KOPT-K1 (cell line): ENCODE results near the gene LMF1.

Experiments
- H3K27ac ChIP-seq: fragments of 200-600 bp; sonication (generic); 2 replicates; pipeline ENCODE4 v1.5.1; 2016; ENCODE audit warnings: antibody characterized with exemption, mild to moderate bottlenecking, low read depth, low read length; ENCODE audit not compliant: poor library complexity, severe bottlenecking
- H3K36me3 ChIP-seq: fragments of 200-600 bp; sonication (generic); 2 replicates; pipeline ENCODE4 v1.5.1; 2017; ENCODE audit warnings: antibody characterized with exemption, mild to moderate bottlenecking, low read length, moderate library complexity; ENCODE audit not compliant: insufficient read depth
- H3K9me3 ChIP-seq: fragments of 200-600 bp; sonication (generic); 2 replicates; pipeline ENCODE4 v1.5.1; 2017; ENCODE audit warnings: antibody characterized with exemption, low read length, mild to moderate bottlenecking; ENCODE audit not compliant: insufficient read depth, poor library complexity, severe bottlenecking

Gene LMF1

DNA sequence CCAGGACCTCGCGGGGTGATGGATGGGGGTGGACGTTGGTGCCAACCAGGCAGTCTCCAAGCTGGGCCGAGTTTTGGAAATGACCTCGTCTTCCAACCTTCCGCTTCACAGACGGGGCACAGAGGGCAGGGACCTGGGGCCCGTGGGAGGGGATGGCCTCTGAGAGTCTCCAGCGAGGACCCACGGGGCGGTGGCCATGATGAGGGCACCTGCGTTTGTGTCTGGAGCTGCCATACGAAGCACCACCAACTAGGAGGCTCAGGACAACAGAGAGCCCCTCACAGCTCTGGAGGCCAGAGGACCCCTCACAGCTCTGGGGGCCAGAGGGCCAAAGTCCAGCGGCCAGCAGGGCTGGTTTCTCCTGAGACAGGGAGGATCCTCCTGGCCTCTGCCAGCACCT, 37.3 kb upstream of the LMF1 start:
- no peaks in the 10 kb centered on the region for H3K36me3 ChIP-seq
- H3K27ac ChIP-seq, result no peak overlapping the region
- H3K9me3 ChIP-seq, result no peaks in the 10 kb centered on the region

DNA sequence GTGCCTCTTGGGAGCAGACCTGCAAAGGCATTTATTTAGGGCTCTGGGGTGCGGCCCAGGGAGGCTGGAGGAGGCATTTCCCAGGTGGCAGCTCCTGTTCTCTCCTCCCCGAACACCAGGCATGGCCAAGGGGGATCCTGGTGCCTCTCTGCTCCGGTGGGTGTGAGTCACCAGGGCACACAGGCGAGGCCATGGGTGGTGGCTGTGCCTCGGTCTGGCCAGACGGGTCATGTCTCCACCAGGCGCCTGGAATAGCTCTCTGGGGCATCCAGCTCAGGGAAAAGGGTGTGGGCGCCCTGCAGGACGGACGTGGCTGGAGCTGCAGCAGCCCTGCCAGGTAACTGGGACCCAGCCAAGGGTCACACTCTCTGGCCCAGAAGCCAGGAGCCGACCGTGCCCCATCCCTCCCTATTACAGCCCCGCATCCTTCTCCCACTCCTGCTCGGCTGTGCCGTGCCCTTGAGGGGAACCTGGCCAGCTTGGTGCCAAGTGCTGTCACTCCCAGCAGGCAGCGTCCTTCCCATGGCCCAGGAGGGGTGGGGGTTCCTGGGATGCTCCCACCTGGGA, 36.6 kb upstream of the LMF1 start:
- no peaks in the 10 kb centered on the region for H3K9me3 ChIP-seq
- H3K27ac ChIP-seq, result no peak overlapping the region
- no peaks in the 10 kb centered on the region for H3K36me3 ChIP-seq

DNA sequence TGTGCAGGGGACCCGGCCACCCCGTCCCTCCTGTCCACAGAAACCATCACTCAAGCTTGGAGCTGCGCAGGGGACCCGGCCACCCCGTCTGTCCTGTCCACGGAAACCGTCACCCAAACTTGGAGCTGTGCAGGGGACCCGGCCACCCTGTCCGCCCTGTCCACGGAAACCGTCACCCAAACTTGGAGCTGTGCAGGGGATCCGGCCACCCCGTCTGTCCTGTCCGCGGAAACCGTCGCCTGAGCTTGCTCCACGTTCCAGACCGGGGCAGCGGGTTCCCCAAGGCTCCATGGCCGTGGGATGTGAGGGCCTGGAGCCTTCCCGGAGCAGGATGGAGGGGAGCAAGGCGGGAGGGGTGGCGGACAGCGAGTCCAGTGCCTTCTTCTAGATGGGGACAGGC, 36.0 kb upstream of the LMF1 start:
- no peaks in the 10 kb centered on the region for H3K9me3 ChIP-seq
- no peaks in the 10 kb centered on the region for H3K36me3 ChIP-seq
- H3K27ac ChIP-seq, result no peak overlapping the region

DNA sequence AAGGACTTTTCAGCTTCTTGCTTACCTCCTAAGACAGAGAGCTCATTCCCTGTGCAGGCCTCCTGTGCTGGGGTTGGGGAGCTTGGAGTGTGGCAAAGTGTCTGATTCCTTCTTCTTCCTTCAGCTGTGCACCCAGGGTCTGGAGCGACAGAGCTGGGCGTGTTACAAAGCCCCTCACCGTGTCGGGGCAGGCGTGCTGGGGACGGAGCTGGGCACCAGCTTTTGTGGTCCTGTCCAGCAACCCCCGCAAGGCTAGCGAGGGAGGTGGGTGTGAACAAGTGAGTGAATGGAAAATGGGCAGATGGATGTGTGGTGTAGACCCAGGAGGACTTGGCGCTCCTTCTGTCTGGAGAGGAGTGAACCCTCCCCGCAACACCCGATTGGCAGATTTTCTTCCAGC, 34.5 kb upstream of the LMF1 start:
- H3K36me3 ChIP-seq, result no peaks in the 10 kb centered on the region
- H3K27ac ChIP-seq, result no peak overlapping the region

DNA sequence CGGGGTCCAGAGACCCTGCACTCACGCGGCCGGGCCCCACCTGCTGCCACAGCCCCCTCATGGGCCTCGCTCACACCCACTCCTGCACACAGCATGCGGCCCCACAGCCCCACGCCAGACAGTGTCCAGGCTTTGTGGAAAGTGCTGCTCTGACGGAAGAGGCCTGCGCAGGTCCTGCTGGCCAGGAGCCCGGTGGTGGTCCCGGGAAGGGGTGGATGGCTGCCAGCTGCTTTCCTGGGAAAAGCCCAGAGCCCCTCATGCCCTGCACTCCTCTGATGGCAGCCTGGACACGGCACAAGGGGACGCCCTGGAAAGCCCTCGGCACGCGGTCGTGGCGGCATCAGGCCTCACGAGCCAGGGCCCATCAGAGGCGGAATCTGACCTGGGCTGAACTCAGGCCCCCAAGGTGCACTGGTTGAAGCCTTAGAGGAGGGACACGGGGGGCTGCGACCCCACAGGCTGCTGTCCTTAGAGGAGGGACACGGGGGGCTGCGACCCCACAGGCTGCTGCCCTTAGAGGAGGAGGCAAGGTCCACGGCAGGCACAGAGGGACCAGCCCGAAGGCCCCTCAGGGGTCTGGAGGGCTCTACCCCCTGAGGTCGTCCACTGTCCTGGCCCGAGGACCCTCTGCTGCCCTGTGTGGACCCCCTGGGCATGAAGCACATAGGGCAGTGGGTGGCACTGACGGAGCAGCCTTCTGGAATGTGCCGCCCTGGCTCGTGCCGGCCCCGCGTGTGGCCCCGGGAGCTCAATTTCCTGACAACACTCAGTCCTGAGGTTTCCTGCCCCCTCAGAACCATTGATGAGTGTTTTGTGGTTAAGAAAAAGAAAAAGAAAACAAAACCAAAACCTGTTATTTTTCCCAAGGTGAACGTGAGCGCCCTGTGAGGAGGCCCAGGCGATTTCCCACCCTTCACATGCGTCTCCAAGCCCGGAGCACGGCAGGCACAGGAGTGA, 32.9 kb upstream of the LMF1 start:
- H3K27ac ChIP-seq, result no peak overlapping the region
- H3K36me3 ChIP-seq, result no peaks in the 10 kb centered on the region
- no peaks in the 10 kb centered on the region for H3K9me3 ChIP-seq

More for the DNA sequence above, 34.5 kb upstream of the LMF1 start:
- no peaks in the 10 kb centered on the region for H3K9me3 ChIP-seq

DNA sequence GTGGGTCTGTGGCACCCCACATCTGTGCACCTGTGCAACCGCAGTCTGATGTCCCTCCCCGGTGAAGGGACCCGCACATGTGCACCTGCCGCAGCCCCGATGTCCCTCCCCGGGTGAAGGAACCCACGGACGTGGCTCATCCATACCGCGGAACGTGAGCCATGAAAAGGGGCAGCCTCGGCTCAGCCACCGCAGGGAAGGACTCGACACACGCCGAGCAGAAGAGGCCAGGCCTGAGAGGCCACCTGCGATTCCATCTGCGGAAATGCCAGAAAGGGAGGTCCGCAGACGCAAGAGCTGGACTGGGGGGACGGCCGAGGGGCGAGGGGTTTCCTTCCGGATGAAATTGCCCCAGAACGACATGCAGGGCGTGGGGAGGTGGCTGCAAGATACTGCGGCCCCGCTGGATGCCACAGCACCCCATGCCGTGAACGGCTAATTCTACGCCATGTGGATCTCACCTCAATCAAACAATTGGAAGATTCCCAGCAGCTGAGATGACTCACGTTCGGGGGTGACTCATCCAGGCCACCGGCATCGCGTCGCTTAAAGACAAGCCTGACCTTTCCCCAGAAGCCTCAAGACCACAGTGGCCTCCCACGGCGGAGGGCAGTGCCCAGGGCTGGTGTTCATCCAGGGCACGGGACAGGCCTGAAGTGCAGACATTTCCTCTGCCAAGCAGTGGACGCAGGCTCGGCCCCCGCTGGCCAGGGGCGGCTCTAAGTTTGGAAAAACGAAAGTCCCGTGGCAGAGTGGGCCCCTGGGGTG, 31.8 kb upstream of the LMF1 start:
- no peaks in the 10 kb centered on the region for H3K36me3 ChIP-seq
- H3K27ac ChIP-seq, result no peak overlapping the region
- no peaks in the 10 kb centered on the region for H3K9me3 ChIP-seq

DNA sequence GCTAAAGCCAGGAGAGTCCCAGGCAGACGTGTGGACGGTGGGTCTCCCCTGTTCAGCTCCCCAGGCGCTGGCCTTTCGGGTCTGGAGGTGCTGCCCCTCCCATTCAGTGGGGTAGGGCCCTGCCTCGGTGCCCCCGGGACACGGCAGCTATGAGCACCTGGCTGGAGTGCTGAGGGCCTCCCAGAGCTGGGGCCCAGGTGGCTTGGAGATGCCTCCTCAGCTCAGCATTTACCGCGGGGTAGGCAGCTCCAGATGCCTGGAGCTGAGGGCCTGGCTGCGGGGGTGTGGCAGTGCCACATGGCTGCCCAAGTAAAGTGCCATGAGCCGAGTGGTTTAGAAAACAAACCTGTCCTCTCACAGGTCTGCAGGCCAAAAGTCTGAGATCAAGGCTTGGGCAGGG, 30.3 kb upstream of the LMF1 start:
- H3K27ac ChIP-seq, result no peak overlapping the region
- H3K36me3 ChIP-seq, result no peaks in the 10 kb centered on the region

DNA sequence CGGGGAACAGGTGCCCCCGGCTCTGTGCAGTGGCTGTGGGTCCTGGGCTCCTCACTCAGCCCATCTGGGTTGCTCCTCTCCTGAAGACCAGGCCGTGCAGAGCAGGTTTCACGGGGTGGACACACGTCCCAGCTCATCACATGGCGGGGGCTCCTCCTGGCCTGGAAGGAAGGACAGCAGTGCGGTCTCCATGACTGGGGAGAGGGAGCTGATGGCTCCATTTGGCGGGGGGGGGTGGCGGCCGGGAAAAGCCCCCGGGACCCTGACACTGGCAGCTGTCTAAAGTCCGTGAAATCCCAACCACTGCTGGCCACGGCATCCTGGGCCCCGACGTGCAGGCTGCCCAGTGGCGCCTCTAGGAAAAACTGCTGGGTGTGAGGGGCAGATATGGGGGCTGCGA, 29.8 kb upstream of the LMF1 start:
- Histone ChIP-seq H3K36me3 (no peaks in the 10 kb centered on the region), H3K27ac (no peak overlapping the region), H3K9me3 (no peaks in the 10 kb centered on the region)

More for the DNA sequence above, 30.3 kb upstream of the LMF1 start:
- H3K9me3 ChIP-seq, result no peaks in the 10 kb centered on the region

DNA sequence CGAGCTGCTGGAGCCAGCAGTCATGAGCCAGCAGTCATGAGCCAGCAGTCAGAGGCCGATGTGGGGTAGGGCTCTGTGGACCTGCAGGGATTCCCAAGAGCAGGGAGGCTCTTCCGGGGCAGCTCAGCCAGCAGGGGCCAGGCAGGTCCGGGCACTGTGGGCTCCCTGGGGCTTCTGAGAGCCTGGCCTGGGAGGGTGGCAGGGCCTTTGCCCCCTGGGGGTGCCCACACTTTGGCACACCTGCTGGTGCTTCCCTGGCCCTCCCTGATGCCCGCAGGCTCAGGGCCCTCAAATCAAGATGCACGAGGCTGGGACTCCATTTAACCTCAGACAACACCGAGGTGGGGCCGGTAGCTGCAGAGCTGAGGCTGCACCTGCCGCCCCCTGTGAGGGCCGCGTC, 28.9 kb upstream of the LMF1 start:
- Histone ChIP-seq H3K9me3 (no peaks in the 10 kb centered on the region), H3K27ac (no peak overlapping the region), H3K36me3 (no peaks in the 10 kb centered on the region)

DNA sequence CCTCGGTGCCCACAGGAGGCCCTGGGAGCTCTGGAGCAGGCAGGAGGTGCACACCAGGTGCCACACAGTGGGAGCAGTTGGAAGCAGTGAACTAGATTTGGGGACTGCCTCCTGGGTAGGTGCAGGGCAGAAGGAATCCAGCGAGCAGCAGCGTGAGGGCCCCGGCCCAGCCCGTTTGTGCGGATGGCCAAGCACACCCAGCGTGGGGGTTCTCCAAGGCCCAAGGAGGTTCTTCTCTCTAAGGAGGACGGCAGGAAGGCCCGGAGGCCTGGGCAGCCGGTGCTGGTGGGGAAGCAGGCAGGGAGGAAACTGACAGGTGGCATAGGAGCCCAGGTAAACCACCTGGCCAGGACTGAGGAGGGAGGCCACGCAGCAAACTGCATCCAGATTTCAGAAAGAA, 27.8 kb upstream of the LMF1 start:
- Histone ChIP-seq H3K9me3 (no peaks in the 10 kb centered on the region), H3K36me3 (no peaks in the 10 kb centered on the region), H3K27ac (no peak overlapping the region)

DNA sequence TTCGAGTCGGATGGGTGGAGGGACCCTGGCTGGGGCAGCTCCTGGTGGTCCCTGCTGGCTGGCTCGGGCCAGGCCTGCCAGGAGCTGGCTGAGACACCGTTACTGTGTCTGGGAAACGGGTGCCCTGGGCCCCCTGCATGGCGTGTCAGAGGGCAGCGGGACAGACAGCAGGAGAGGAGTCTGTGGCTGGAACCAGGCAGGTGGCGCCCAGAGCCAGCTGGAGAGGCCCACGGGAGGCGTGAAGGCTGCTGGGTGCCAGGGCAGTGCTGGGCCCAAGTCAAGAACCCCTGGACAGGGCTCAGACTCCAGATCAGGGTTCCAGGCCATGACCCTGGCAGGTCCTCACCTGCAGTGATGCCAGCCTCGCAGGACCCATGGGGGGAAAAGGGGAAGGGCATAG, 27.4 kb upstream of the LMF1 start:
- no peaks in the 10 kb centered on the region for H3K36me3 ChIP-seq
- no peak overlapping the region for H3K27ac ChIP-seq
- no peaks in the 10 kb centered on the region for H3K9me3 ChIP-seq

DNA sequence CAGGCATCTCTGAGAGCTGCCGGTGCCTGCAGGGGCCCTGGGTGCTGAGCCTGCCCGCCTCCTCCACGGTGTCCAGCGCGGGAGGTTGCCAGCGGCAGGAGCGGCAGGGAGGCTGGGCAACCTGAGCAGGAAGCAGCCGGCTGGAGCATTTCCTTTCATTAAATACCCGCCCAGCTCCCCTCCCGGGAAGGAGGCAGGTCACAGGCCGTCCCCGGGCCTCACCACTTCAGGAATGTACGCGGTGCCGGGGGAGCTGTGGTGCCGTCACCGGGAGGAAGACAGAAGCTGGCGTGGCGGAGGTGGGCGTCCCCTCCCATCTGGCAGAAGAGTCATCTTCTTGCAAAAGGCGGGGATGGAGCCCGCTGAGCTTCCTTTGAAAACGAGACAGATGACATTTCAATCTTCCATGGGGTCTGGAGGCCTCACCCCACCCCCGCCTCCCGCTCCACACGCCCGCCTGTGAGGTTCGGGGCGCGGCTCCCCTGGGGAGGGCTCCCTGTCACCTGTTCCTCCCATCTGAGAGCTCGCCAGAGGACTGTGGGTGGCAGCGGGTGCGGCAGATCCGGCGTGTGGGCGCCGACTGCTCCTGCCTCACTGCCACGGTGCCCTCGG, 26.8 kb upstream of the LMF1 start:
- no peaks in the 10 kb centered on the region for H3K9me3 ChIP-seq
- H3K27ac ChIP-seq, result no peak overlapping the region
- no peaks in the 10 kb centered on the region for H3K36me3 ChIP-seq

DNA sequence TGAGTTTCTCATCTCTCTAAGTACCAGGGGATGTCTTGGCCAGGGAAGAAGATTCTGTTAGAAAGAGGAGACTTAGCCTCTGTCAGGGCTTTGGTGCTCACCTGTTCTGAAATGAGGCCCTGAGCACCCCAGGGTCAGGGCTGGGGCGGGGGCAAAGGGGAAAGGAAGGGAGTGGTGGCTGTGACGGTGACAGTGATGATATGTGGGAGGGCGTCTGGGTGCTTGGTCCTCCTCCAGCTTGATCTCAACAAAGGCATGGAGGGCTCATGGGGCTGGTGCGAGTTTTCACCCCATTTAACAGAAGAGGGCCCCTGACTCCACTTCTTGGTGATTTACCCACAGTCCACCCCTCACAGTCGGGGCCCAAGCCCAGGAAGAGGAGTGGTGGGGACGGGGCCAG, 25.9 kb upstream of the LMF1 start:
- H3K36me3 ChIP-seq, result no peaks in the 10 kb centered on the region
- no peak overlapping the region for H3K27ac ChIP-seq
- H3K9me3 ChIP-seq, result no peaks in the 10 kb centered on the region

DNA sequence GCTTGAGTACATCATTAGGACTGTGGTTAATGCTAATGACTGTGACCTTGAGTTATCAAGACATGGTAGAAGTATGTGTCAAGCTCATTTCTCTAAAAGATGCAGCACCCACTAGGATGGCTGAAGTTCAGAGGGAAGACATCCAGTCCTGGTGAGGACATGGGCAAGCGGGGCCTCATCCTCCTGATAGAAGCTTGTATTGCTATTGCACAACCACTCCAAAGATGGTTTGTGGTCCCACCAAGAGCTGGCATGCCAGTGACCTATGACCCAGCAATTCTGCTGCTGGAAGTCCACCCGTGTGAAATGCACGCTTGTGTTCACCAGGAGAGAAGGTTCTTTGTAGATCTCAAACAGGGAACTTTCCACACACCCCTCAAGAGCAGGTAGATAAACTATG, 25.0 kb upstream of the LMF1 start:
- Histone ChIP-seq H3K27ac (no peak overlapping the region), H3K36me3 (no peaks in the 10 kb centered on the region), H3K9me3 (no peaks in the 10 kb centered on the region)

DNA sequence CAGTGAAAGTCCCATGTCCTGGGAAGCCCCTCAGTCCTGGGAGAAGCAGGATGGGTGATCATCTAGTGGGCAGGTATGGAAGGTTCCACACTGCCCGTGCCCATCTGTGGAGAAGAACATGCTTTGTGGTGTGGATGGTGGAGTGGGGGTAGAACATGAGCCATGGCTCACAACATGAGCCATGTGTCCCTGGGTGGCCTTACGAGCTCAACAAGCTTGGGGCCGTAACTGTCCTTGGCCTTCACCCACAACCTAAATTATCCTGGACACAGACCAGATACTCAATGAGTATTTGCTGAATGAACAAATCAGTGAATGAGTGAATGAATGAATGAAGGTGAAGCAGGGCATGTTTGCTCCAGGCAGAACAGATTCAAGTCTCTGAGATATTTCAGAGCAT, 24.3 kb upstream of the LMF1 start:
- Histone ChIP-seq H3K36me3 (no peaks in the 10 kb centered on the region), H3K9me3 (no peaks in the 10 kb centered on the region), H3K27ac (no peak overlapping the region)
